Skin epidermis (tissue), 12 donors: ENCODE data around the gene GPR153.
"Not testable (repeated sequence)": the region's sequence is repeated elsewhere in the genome, so short reads cannot be mapped to it uniquely, and the experiment has no call there.

ENCODE experiments used
- H3K27ac ChIP-seq, 21 experiments: fragments of 200-600 bp; sonication (generic) in 11 of 21; one replicate each; pipeline ENCODE4 v1.5.0; 2020; ENCODE audit warnings: mild to moderate bottlenecking in 3 of 21, inconsistent platforms in 2 of 21, moderate library complexity in 2 of 21
- H3K4me3 ChIP-seq, 7 experiments: fragments of 200-600 bp; sonication (generic) in 2 of 7; one replicate each; pipeline ENCODE4 v1.5.0; 2020; ENCODE audit warnings: inconsistent platforms in 2 of 7, mild to moderate bottlenecking in 2 of 7, moderate library complexity in 1 of 7

The GPR153 gene

GRCh38 chr1:6260961-6261614 lies at the start of gene GPR153:
Gene GPR153 (minus strand): TSS chr1:6261098. CDS start chr1:6254905, 6,193 bp downstream.
- Histone ChIP-seq H3K4me3 (peak within 1 kb of the TSS; percentile 54 to 76 (median 70)), H3K27ac (peak within 1 kb of the TSS in 20 of 21 experiments; percentile 40 to 93 (median 76))

- Histone ChIP-seq H3K4me3 (no peak overlapping the region), H3K27ac (no peak overlapping the region)
These were observed 49.4 kb upstream of the GPR153 start for GRCh38 chr1:6310116-6310848.

GRCh38 chr1:6309564-6309963 lies 48.7 kb upstream of the GPR153 start:
- H3K27ac ChIP-seq: no peak overlapping the region
- H3K4me3 ChIP-seq: no peak overlapping the region

- Histone ChIP-seq H3K27ac (no peak overlapping the region), H3K4me3 (no peak overlapping the region)
These were observed 47.6 kb upstream of the GPR153 start for GRCh38 chr1:6308449-6308848.

- H3K4me3 ChIP-seq, H3K27ac ChIP-seq: not testable (repeated sequence)
These were observed 46.8 kb upstream of the GPR153 start for GRCh38 chr1:6307682-6308081.

- no peak overlapping the region for H3K27ac ChIP-seq
These were observed 46.2 kb upstream of the GPR153 start for GRCh38 chr1:6307099-6307498.

GRCh38 chr1:6303397-6304012 lies 42.6 kb upstream of the GPR153 start:
- Histone ChIP-seq H3K27ac (no peak overlapping the region), H3K4me3 (no peak overlapping the region)

More at GRCh38 chr1:6307099-6307498, 46.2 kb upstream of the GPR153 start:
- H3K4me3 ChIP-seq: no peak overlapping the region

- Histone ChIP-seq H3K4me3 (no peak overlapping the region), H3K27ac (no peak overlapping the region)
These were observed 41.7 kb upstream of the GPR153 start for GRCh38 chr1:6302568-6302967.

- Histone ChIP-seq H3K4me3 (no peak overlapping the region), H3K27ac (peak overlapping the region in 1 of 21 experiments; percentile 46)
These were observed 40.6 kb upstream of the GPR153 start for GRCh38 chr1:6301526-6301925.

GRCh38 chr1:6300342-6301048 lies 39.6 kb upstream of the GPR153 start:
- H3K4me3 ChIP-seq: no peak overlapping the region
- peak overlapping the region in 1 of 21 experiments; percentile 46 for H3K27ac ChIP-seq

GRCh38 chr1:6299557-6300165 lies 38.8 kb upstream of the GPR153 start:
- no peak overlapping the region for H3K27ac ChIP-seq
- no peak overlapping the region for H3K4me3 ChIP-seq

- H3K27ac ChIP-seq: no peak overlapping the region
- H3K4me3 ChIP-seq: no peak overlapping the region
These were observed 38.1 kb upstream of the GPR153 start for GRCh38 chr1:6298940-6299465.

- Histone ChIP-seq H3K27ac (no peak overlapping the region), H3K4me3 (no peak overlapping the region)
These were observed 37.6 kb upstream of the GPR153 start for GRCh38 chr1:6298530-6298929.

GRCh38 chr1:6295910-6296309 lies 35.0 kb upstream of the GPR153 start:
- H3K27ac ChIP-seq: no peak overlapping the region

GRCh38 chr1:6294890-6295556 lies 34.1 kb upstream of the GPR153 start:
- Histone ChIP-seq H3K27ac (no peak overlapping the region), H3K4me3 (no peak overlapping the region)

More at GRCh38 chr1:6295910-6296309, 35.0 kb upstream of the GPR153 start:
- no peak overlapping the region for H3K4me3 ChIP-seq

- Histone ChIP-seq H3K27ac (peak overlapping the region in 2 of 21 experiments; percentile 16 to 18), H3K4me3 (no peak overlapping the region)
These were observed 33.4 kb upstream of the GPR153 start for GRCh38 chr1:6294080-6294889.

- H3K27ac ChIP-seq: peak overlapping the region in 11 of 21 experiments; percentile 14 to 87 (median 73)
- H3K4me3 ChIP-seq: no peak overlapping the region
These were observed 31.2 kb upstream of the GPR153 start for GRCh38 chr1:6292102-6292501.

GRCh38 chr1:6288665-6289064 lies 27.8 kb upstream of the GPR153 start:
- peak overlapping the region in 9 of 21 experiments; percentile 45 to 87 (median 80) for H3K27ac ChIP-seq
- H3K4me3 ChIP-seq: no peak overlapping the region
